ENCODE measurements around the gene TBXA2R. TPM values are rescaled to one million over a fixed set of nuclear protein-coding genes. Genes with fewer than 3 reads are reported as not detected.
A peak's percentile ranks its signal among the peaks of the same experiment; 100 is the strongest.

Gene TBXA2R
- total RNA-seq, 2 donors from 2014 or later: 0.32 to 0.37 TPM

DNA sequence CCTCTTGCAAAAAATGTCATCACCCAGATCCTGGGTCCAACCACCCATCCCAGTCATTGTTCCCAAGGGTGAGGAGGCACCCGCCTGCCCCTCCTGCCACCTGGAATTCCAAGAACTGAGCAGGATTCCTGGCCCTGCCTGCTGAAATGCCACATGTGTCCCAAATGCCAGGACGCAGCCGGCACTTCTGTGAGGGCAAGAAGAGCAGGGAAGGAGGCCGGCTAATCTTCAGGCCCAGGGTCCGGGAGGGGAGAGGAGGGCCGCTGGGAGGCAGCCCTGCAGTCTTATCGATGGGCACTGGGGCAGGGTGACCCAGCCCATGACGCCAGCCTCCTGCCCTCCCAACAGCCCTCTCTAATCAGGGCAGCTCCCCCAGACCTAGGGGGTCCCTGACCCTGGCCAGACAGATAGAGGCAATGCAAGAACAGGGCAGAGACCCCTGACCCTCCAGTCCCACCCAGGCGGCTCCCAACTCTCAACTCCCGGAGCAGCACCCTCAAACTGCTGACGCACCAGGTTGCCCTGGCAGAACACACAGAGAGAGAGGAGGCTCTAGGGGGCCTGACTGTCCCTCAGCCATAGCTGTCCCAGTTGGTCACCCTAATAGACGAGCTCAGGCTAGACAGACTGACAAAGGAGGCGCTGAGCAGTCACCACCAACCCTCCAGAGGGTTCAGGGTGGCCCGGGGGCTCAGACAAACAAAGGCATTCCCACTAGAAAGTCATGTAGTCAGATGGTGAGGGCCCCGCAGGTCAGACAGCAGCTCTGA, 50.8 kb downstream of the TBXA2R start:
- H3K36me3 Mint-ChIP-seq (ENCODE audit: low read depth): no peaks in the 10 kb centered on the region

GRCh38 chr19:3554254-3555083, 52.2 kb downstream of the TBXA2R start:
- H3K9me3 Mint-ChIP-seq: no peaks in the 10 kb centered on the region
- H3K27me3 Mint-ChIP-seq: no peaks in the 10 kb centered on the region
- peaks cover under 1% of the 10 kb centered on the region for H3K36me3 Mint-ChIP-seq (ENCODE audit: low read depth)
- H3K27ac Mint-ChIP-seq: peak overlapping the region; percentile 80
- H3K4me1 Mint-ChIP-seq: peaks cover 21% of the 10 kb centered on the region
- no peak for ATAC-seq (replicated peaks)
- H3K4me3 Mint-ChIP-seq: peak overlapping the region; percentile 89

More for the DNA sequence above, 50.8 kb downstream of the TBXA2R start:
- Mint-ChIP-seq H3K4me3 (peak overlapping the region; percentile 89), H3K27me3 (no peaks in the 10 kb centered on the region), H3K4me1 (peaks cover 21% of the 10 kb centered on the region), H3K27ac (peak overlapping the region; percentile 80), H3K9me3 (no peaks in the 10 kb centered on the region)
- no peak for ATAC-seq (replicated peaks)

DNA sequence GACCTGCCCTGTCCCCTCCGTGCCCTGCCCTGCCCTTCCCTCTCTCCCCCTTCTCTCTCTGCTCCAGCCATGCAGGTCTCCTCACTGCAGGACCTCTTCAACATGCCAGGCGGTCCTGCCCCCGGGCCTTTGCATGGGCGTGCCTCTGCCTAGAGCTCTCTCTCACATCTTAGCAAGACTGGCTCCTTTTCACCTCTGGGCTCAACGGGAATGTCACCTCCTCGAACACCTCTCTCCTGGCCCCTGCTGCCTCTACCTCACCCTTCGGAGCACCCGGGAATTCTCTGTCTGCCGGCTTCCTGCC, 54.9 kb downstream of the TBXA2R start:
- Mint-ChIP-seq H3K4me3 (no peak overlapping the region), H3K27ac (peak overlapping the region; percentile 41), H3K27me3 (no peaks in the 10 kb centered on the region), H3K36me3 (ENCODE audit: low read depth) (peaks cover 5% of the 10 kb centered on the region), H3K4me1 (peaks cover 20% of the 10 kb centered on the region), H3K9me3 (no peaks in the 10 kb centered on the region)
- no peak for ATAC-seq (replicated peaks)

GRCh38 chr19:3550947-3551791, 55.5 kb downstream of the TBXA2R start:
- H3K4me1 Mint-ChIP-seq: peaks cover 15% of the 10 kb centered on the region
- peaks cover 5% of the 10 kb centered on the region for H3K36me3 Mint-ChIP-seq (ENCODE audit: low read depth)
- H3K27ac Mint-ChIP-seq: peak overlapping the region; percentile 41
- H3K9me3 Mint-ChIP-seq: no peaks in the 10 kb centered on the region
- ATAC-seq (replicated peaks): no peak
- no peaks in the 10 kb centered on the region for H3K27me3 Mint-ChIP-seq
- no peak overlapping the region for H3K4me3 Mint-ChIP-seq

GRCh38 chr19:3549816-3550215, 56.9 kb downstream of the TBXA2R start:
- Mint-ChIP-seq H3K27ac (no peak overlapping the region), H3K27me3 (no peaks in the 10 kb centered on the region), H3K36me3 (ENCODE audit: low read depth) (peaks cover 17% of the 10 kb centered on the region), H3K4me1 (peaks cover 10% of the 10 kb centered on the region), H3K9me3 (no peaks in the 10 kb centered on the region), H3K4me3 (no peak overlapping the region)
- ATAC-seq (replicated peaks): no peak

- no peaks in the 10 kb centered on the region for H3K27me3 Mint-ChIP-seq
Observed at GRCh38 chr19:3548606-3549005, 58.1 kb downstream of the TBXA2R start.

DNA sequence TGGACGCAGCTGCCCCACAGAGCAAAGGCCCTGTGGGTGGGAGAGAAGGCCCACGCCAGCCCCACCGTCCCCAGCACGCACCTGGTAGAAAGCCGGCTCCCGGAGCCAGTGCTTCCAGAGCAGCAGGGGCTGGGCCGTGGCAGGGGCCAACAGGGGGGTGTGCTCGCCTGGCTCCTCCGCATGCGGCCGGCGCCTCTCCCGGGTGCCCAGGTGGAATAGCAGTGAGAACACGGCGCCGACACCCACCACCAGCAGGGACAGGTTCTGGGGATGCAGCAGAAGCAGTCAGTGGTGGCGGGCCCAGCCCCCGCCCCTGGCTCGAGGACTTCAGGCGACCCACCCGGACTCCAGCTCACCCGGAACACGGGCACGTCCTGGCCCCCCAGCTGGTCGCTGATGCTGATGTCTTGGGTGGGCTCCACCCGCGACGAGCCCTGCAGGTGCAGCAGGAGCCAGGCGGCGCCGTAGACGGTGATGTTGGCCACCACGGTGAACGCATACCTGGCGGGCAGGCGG, 58.9 kb downstream of the TBXA2R start:
- Mint-ChIP-seq H3K27ac (no peak overlapping the region), H3K9me3 (no peaks in the 10 kb centered on the region), H3K4me1 (peaks cover 10% of the 10 kb centered on the region), H3K4me3 (no peak overlapping the region), H3K27me3 (no peaks in the 10 kb centered on the region), H3K36me3 (ENCODE audit: low read depth) (peaks cover 18% of the 10 kb centered on the region)
- ATAC-seq (replicated peaks): no peak

More at GRCh38 chr19:3548606-3549005, 58.1 kb downstream of the TBXA2R start:
- H3K9me3 Mint-ChIP-seq: no peaks in the 10 kb centered on the region
- peaks cover 10% of the 10 kb centered on the region for H3K4me1 Mint-ChIP-seq
- no peak overlapping the region for H3K4me3 Mint-ChIP-seq
- peaks cover 18% of the 10 kb centered on the region for H3K36me3 Mint-ChIP-seq (ENCODE audit: low read depth)
- ATAC-seq (replicated peaks): no peak
- no peak overlapping the region for H3K27ac Mint-ChIP-seq

DNA sequence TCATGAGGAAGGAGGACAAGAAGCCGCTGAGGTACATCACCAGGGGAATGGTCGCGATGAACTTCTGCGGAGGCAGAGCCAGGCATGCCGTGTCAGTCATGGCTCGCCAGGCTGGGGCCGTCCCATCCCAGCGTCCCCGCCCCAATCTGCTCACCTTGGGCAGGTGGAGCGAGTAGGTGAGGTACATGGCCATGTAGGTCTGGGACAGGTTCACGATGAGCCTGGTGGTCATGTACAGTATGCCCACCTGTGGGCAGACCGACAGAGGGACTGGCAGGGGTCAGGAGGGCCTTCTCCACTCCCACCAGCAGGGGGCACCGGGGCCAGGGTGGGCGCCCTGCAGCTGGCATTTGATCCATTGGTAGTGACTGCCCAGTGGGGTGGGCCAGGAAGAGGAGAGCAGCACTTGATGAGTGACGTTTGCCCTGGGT, 59.4 kb downstream of the TBXA2R start:
- H3K27me3 Mint-ChIP-seq: no peaks in the 10 kb centered on the region
- no peak overlapping the region for H3K4me3 Mint-ChIP-seq
- H3K27ac Mint-ChIP-seq: no peak overlapping the region
- no peaks in the 10 kb centered on the region for H3K9me3 Mint-ChIP-seq
- H3K36me3 Mint-ChIP-seq (ENCODE audit: low read depth): peaks cover 18% of the 10 kb centered on the region
- no peak for ATAC-seq (replicated peaks)
- peaks cover 10% of the 10 kb centered on the region for H3K4me1 Mint-ChIP-seq

- H3K27ac Mint-ChIP-seq: peak overlapping the region; percentile 85
- H3K27me3 Mint-ChIP-seq: no peaks in the 10 kb centered on the region
- H3K4me3 Mint-ChIP-seq: no peak overlapping the region
- peaks cover 5% of the 10 kb centered on the region for H3K4me1 Mint-ChIP-seq
- peaks cover 18% of the 10 kb centered on the region for H3K36me3 Mint-ChIP-seq (ENCODE audit: low read depth)
- no peaks in the 10 kb centered on the region for H3K9me3 Mint-ChIP-seq
- ATAC-seq (replicated peaks): no peak
Observed at GRCh38 chr19:3546119-3546518, 60.6 kb downstream of the TBXA2R start.

- H3K4me1 Mint-ChIP-seq: peaks cover 5% of the 10 kb centered on the region
- H3K4me3 Mint-ChIP-seq: peak overlapping the region; percentile 13
- no peaks in the 10 kb centered on the region for H3K9me3 Mint-ChIP-seq
- ATAC-seq (replicated peaks): no peak
- H3K27me3 Mint-ChIP-seq: no peaks in the 10 kb centered on the region
- peaks cover 18% of the 10 kb centered on the region for H3K36me3 Mint-ChIP-seq (ENCODE audit: low read depth)
- H3K27ac Mint-ChIP-seq: peak overlapping the region; percentile 85
Observed at GRCh38 chr19:3545669-3546034, 61.0 kb downstream of the TBXA2R start.

- peaks cover 18% of the 10 kb centered on the region for H3K36me3 Mint-ChIP-seq (ENCODE audit: low read depth)
- ATAC-seq (replicated peaks): peak; percentile 78
- peak overlapping the region; percentile 13 for H3K4me3 Mint-ChIP-seq
- peaks cover 5% of the 10 kb centered on the region for H3K4me1 Mint-ChIP-seq
- H3K27me3 Mint-ChIP-seq: no peaks in the 10 kb centered on the region
- H3K9me3 Mint-ChIP-seq: no peaks in the 10 kb centered on the region
- peak overlapping the region; percentile 85 for H3K27ac Mint-ChIP-seq
Observed at GRCh38 chr19:3544742-3545668, 61.7 kb downstream of the TBXA2R start.

All from activated T-helper 17 cell treated with anti-CD3 and anti-CD28 coated beads, Interleukin-2, amount 50 U/mL, for 72 hours (primary cell).